HepG2 (cell line): ENCODE data around the gene WTAP. TPM values are rescaled to one million over a fixed set of nuclear protein-coding genes. Genes with fewer than 3 reads are reported as not detected.

Source experiments
- ATAC-seq: fragments of 200-7000 bp; cut with Tn5 transposase; 3 replicates; pipeline ENCODE4 v1.9.1; 2020; ENCODE audit warnings: mild to moderate bottlenecking, moderate library complexity
- BruUV-seq: library from RNA; stranded (reverse); fragments of 400-500 nt; replicated peaks from 2 replicates; lab custom pipeline; 2021; lab: Mats Ljungman, UMichigan
- CTCF ChIA-PET: fragments of 300-600 bp; formaldehyde crosslinking; extraction: SDS; loops from one replicate; lab custom pipeline; 2021; ENCODE audit warnings: low total read pairs, inconsistent platforms, low intra/inter-chr PET ratio; lab: Yijun Ruan, JAX
- POLR2A ChIA-PET: fragments of 350-600 bp; sonication (Branson Sonifier 250); formaldehyde crosslinking; loops from one replicate; lab custom pipeline; 2020; ENCODE audit warnings: antibody characterized with exemption, inconsistent platforms; lab: Yijun Ruan, JAX
- DNase-seq: peaks from one replicate; pipeline ENCODE4 v3.0.0-alpha.2; 2015; ENCODE audit warnings: low spot score
- FAIRE-seq: peaks from 3 replicates; lab custom pipeline; 2011; peaks lifted over from hg19 to GRCh38; lab: Jason Lieb, UNC
- H2AFZ ChIP-seq: one replicate; pipeline ENCODE4 v1.6.1; 2011; ENCODE audit warnings: low read length, inconsistent platforms
- H3K27ac ChIP-seq: fragments of 300-600 bp; 3 replicates; pipeline ENCODE4 v1.8.0; 2011; ENCODE audit warnings: mixed run types, mild to moderate bottlenecking, mixed read lengths, low read length, inconsistent platforms; ENCODE audit not compliant: insufficient read depth; ENCODE audit errors: extremely low read length
- H3K27me3 ChIP-seq, 2 experiments: fragments of 200-600 bp in 1 of 2; 2 replicates in 1 of 2; 3 replicates in 1 of 2; pipeline versions ENCODE4 v1.6.0 to v1.8.0; 2011; ENCODE audit warnings: low read length in 2 of 2, mild to moderate bottlenecking in 2 of 2, moderate library complexity in 2 of 2, inconsistent platforms in 1 of 2; ENCODE audit not compliant: insufficient read depth in 2 of 2, control insufficient read depth in 1 of 2
- H3K36me3 ChIP-seq, 2 experiments: fragments of 200-600 bp in 1 of 2; replicated peaks in 1 of 2; 2 replicates in 1 of 2; 3 replicates in 1 of 2; pipeline versions ENCODE4 v1.5.1 to v1.8.0; 2011; ENCODE audit warnings: low read length in 2 of 2, inconsistent platforms in 1 of 2; ENCODE audit not compliant: insufficient read depth in 2 of 2, control insufficient read depth in 1 of 2
- H3K4me1 ChIP-seq: 2 replicates; pipeline ENCODE4 v1.5.1; 2012; ENCODE audit warnings: low read length, inconsistent platforms; ENCODE audit not compliant: insufficient read depth
- H3K4me2 ChIP-seq: 2 replicates; pipeline ENCODE4 v1.6.0; 2011; ENCODE audit warnings: low read depth, low read length, inconsistent platforms
- H3K4me3 ChIP-seq, 3 experiments: fragments of 200-600 bp in 1 of 3; sonication (generic), shearing (Covaris generic) in 1 of 3; replicated peaks in 1 of 3; 2 replicates each; pipeline ENCODE4 v1.5.1; 2011 to 2016; ENCODE audit warnings: low read length in 3 of 3, inconsistent platforms in 2 of 3, low read depth in 2 of 3, mild to moderate bottlenecking in 2 of 3, control low read depth in 1 of 3, mixed read lengths in 1 of 3; ENCODE audit not compliant: insufficient read depth in 1 of 3
- H3K79me2 ChIP-seq: one replicate; pipeline ENCODE4 v1.6.1; 2011; ENCODE audit warnings: low read length, inconsistent platforms; ENCODE audit not compliant: insufficient read depth
- H3K9ac ChIP-seq: 2 replicates; pipeline ENCODE4 v1.6.0; 2011; ENCODE audit warnings: mild to moderate bottlenecking, low read depth, low read length, inconsistent platforms; ENCODE audit not compliant: insufficient read depth
- H3K9me3 ChIP-seq: 2 replicates; pipeline ENCODE4 v1.5.1; 2012; ENCODE audit warnings: mild to moderate bottlenecking, low read length
- H4K20me1 ChIP-seq: 2 replicates; pipeline ENCODE4 v1.6.0; 2011; ENCODE audit warnings: inconsistent platforms, mild to moderate bottlenecking, low read length, moderate library complexity; ENCODE audit not compliant: insufficient read depth
- CTCF ChIP-seq: sonication (generic); formaldehyde crosslinking; IDR thresholded peaks from 2 replicates; pipeline ENCODE4 v1.5.0; 2020; ENCODE audit warnings: mild to moderate bottlenecking, missing genetic modification reagents, moderate library complexity
- HMG20B ChIP-seq: conservative IDR thresholded peaks from 2 replicates; pipeline ENCODE4 v1.6.1; 2016; ENCODE audit warnings: missing genetic modification reagents, missing compliant biosample characterization
- HMGXB3 ChIP-seq: sonication (generic); formaldehyde crosslinking; IDR thresholded peaks from 2 replicates; pipeline ENCODE4 v1.4.0; 2020; ENCODE audit warnings: missing genetic modification reagents, borderline replicate concordance
- MAF1 ChIP-seq: sonication (generic); formaldehyde crosslinking; IDR thresholded peaks from 2 replicates; pipeline ENCODE4 v1.5.0; 2020; ENCODE audit warnings: missing genetic modification reagents, borderline replicate concordance
- MXD1 ChIP-seq: sonication (generic); formaldehyde crosslinking; IDR thresholded peaks from 2 replicates; pipeline ENCODE4 v1.4.0; 2020; ENCODE audit warnings: mild to moderate bottlenecking, missing genetic modification reagents
- STAG1 ChIP-seq: sonication (generic); formaldehyde crosslinking; IDR thresholded peaks from 2 replicates; pipeline ENCODE4 v1.4.0; 2020; ENCODE audit warnings: missing genetic modification reagents
- ZNF331 ChIP-seq: sonication (generic); formaldehyde crosslinking; IDR thresholded peaks from 2 replicates; pipeline ENCODE4 v1.4.0; 2020; ENCODE audit warnings: missing genetic modification reagents
- ZNF513 ChIP-seq: sonication (generic); formaldehyde crosslinking; conservative IDR thresholded peaks from 2 replicates; pipeline ENCODE4 v1.5.0; 2020; ENCODE audit warnings: missing genetic modification reagents
- ZNF530 ChIP-seq: sonication (generic); formaldehyde crosslinking; IDR thresholded peaks from 2 replicates; pipeline ENCODE4 v1.5.0; 2020; ENCODE audit warnings: low read depth, mild to moderate bottlenecking, missing genetic modification reagents
- ZNF572 ChIP-seq: sonication (generic); formaldehyde crosslinking; IDR thresholded peaks from 2 replicates; pipeline ENCODE4 v1.5.1; 2020; ENCODE audit warnings: mild to moderate bottlenecking, missing genetic modification reagents
- WGBS: methylation state at CpG from one replicate; pipeline ENCODE4 v1.1.6; 2017; ENCODE audit warnings: low lambda C conversion rate; 5-methylcytosine and 5-hydroxymethylcytosine counted together
- in situ Hi-C: cut with HindIII; loops from 2 replicates; pipeline ENCODE4 v1.10.0; 2017; ENCODE audit warnings: low pct_unique_long_range_greater_than_20kb; ENCODE audit not compliant: extremely low pct_ligation_motif_present
- intact Hi-C: fragments of 100-400 bp; cut with micrococcal nuclease; formaldehyde crosslinking; loops from one replicate; pipeline ENCODE4 v1.10.0; 2022; ENCODE audit not compliant: unreplicated experiment
- polyA plus RNA-seq, 8 experiments: library from polyadenylated mRNA; depleted of rRNA in 3 of 8; stranded (reverse) in 7 of 8; unstranded in 1 of 8; fragments of >200 nt; fragmentation: Illumina TruSeq in 4 of 8; extraction: Trizol in 4 of 8; gene quantifications; 2 replicates each; pipeline versions ENCODE4 v1.2.1 to v1.2.3, GENCODE V29; 2011 to 2016; ENCODE audit warnings: low read depth in 4 of 8, missing spikeins in 1 of 8, mixed read lengths in 1 of 8; ENCODE audit not compliant: insufficient read depth in 1 of 8
- total RNA-seq, 5 experiments: library from RNA; depleted of rRNA; stranded (reverse); fragments of >200 nt; fragmentation: Illumina TruSeq; extraction: Trizol; gene quantifications; 2 replicates each; pipeline ENCODE4 v1.2.3, GENCODE V29; 2016; ENCODE audit warnings: low read depth in 1 of 5

WTAP gene
- total and polyA plus RNA-seq, 2 of the 13 experiments (the other 11 are each of a cell fraction or from before 2014, with no cell fraction given) = 31.6 to 167 TPM

- H3K9me3 ChIP-seq = no peaks in the 10 kb centered on the region
- CTCF ChIA-PET = interaction anchor here (0.6 to 1.5 kb wide), 2 partner anchors 38 to 91 kb away, joined by 3 read pairs; no protein-coding TSS in a partner anchor
- H2AFZ ChIP-seq = no peak overlapping the region
- DNase-seq (peak; percentile 82), FAIRE-seq (peak; percentile 72), ATAC-seq (peak; percentile 52)
- H3K36me3 ChIP-seq = no peaks in the 10 kb centered on the region
- H3K4me3 ChIP-seq = no peak overlapping the region
- in situ Hi-C loops = no loop called here
- H3K79me2 ChIP-seq = peaks cover 36% of the 10 kb centered on the region
- no peak overlapping the region for H3K4me2 ChIP-seq
- no peak overlapping the region for H3K9ac ChIP-seq
- 46% methylated on average over 7 of the region's 7 CpGs for WGBS
- H3K27ac ChIP-seq = no peak overlapping the region
- POLR2A ChIA-PET = interaction anchor here (1.1 to 9.1 kb wide), 3 partner anchors 28 to 69 kb away, joined by 3 to 144 read pairs (median 6); partner anchors contain the start of genes MRPL18, SOD2 and TCP1
- H4K20me1 ChIP-seq = peaks cover 4% of the 10 kb centered on the region; the same call in 1 of the 2 replicates
- intact Hi-C loops = loop anchor here (1.0 kb wide), 1 partner anchor 29 kb away; no protein-coding TSS in a partner anchor
- no TSS peak for BruUV-seq
- H3K4me1 ChIP-seq = peaks cover 22% of the 10 kb centered on the region
- no peaks in the 10 kb centered on the region for H3K27me3 ChIP-seq
- no peak for TF ChIP-seq ZNF530 (CRISPR knock-in tag)
- no peak for TF ChIP-seq ZNF513
- TF ChIP-seq MAF1 (CRISPR knock-in tag) = no peak
- TF ChIP-seq MXD1 = no peak
- no peak for TF ChIP-seq HMG20B
- no peak for TF ChIP-seq ZNF572 (CRISPR knock-in tag)
- TF ChIP-seq CTCF (CRISPR knock-in tag) = peak; percentile 56
- TF ChIP-seq ZNF331 (CRISPR knock-in tag) = no peak
- no peak for TF ChIP-seq HMGXB3 (CRISPR knock-in tag)
- TF ChIP-seq STAG1 (CRISPR knock-in tag) = peak; percentile 48
Measured at GRCh38 chr6:159720708-159721107, 6.6 kb upstream of the WTAP start.
